Stimulated activated CD4-positive, alpha-beta T cell treated with anti-CD3 and anti-CD28 coated beads, Interleukin-1b, Interleukin-23, amount 100 ng/mL, for 1 hour (primary cell): ENCODE measurements around the gene TMEM258.

Experiments
- DNase-seq, 2 donors: peaks; one replicate each; pipeline ENCODE4 v3.0.0-alpha.2; 2020; ENCODE audit warnings: low read depth in 2 of 2

The TMEM258 gene

DNA sequence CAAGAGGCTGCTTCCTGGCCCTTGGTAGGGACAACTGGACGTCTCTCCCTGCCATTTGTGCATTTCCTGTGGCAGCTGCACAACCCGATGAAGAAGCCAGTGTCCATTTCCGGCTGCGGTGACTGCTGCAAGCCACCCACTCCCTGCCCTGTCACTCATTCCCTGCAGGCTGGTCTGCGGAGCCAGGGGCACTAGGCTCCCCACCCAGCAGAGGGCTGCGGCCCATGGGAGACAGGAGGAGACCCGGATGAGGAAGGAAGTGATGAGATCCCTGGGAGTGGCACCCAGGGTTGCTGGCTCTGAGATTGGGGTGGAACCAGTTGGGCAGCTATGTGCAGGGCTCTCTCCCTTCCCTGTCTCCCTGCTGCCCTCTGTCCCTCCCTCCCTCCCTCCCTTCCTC is 50.0 kb downstream of the TMEM258 start:
- no peak for DNase-seq

DNA sequence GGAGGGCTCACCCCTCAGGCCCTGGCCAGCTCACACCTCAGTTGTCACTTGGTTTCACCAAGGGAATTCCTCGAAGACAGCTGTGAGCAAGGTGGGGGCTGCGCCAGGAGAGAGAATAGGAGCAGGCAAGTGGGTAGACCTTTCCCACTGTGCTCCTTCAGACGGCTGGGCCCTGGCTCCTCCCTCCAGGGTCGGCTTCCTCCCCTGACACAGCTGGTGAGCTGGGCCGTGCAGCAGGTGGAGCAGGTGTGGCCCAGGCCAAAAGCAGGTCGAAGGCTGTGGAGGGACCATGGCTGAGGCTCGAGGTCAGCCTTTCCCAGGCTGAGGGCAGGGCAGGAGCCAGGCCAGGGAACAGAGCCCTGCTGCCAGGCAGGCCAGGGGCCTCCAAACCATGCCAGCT is 52.4 kb downstream of the TMEM258 start:
- DNase-seq = no peak

- DNase-seq = no peak
Observed at GRCh38 chr11:61739413-61739812, 53.0 kb downstream of the TMEM258 start.
